HG02852 (cell line): ENCODE results near the gene SLC25A43.
"Not testable (repeated sequence)": the region's sequence is repeated elsewhere in the genome, so short reads cannot be mapped to it uniquely, and the experiment has no call there.

Experiments
- ATAC-seq: cut with Tn5 transposase; IDR thresholded peaks from one replicate; pipeline ENCODE4 v1.9.1; 2021; ENCODE audit warnings: mild to moderate bottlenecking, moderate library complexity; ENCODE audit not compliant: unreplicated experiment

Gene SLC25A43

GRCh38 chrX:119398974-119399771 lies at the start of gene SLC25A43:
Gene SLC25A43 (plus strand): TSS chrX:119399336. CDS start chrX:119399404, 68 bp downstream.
- ATAC-seq, result peak; percentile 93

- ATAC-seq, result no peak
These were observed 39.3 kb upstream of the SLC25A43 start for GRCh38 chrX:119359618-119360382.

GRCh38 chrX:119361451-119361850 lies 37.7 kb upstream of the SLC25A43 start:
- not testable (repeated sequence) for ATAC-seq

- ATAC-seq, result not testable (repeated sequence)
These were observed 37.1 kb upstream of the SLC25A43 start for GRCh38 chrX:119362074-119362473.

- no peak for ATAC-seq
These were observed 35.7 kb upstream of the SLC25A43 start for GRCh38 chrX:119363391-119363790.

- not testable (repeated sequence) for ATAC-seq
These were observed 27.3 kb upstream of the SLC25A43 start for GRCh38 chrX:119371861-119372260.

GRCh38 chrX:119374736-119375135 lies 24.4 kb upstream of the SLC25A43 start:
- no peak for ATAC-seq

- ATAC-seq, result no peak
These were observed 23.6 kb upstream of the SLC25A43 start for GRCh38 chrX:119375561-119375960.

- ATAC-seq, result no peak
These were observed 22.8 kb upstream of the SLC25A43 start for GRCh38 chrX:119376312-119376711.

- no peak for ATAC-seq
These were observed 17.7 kb upstream of the SLC25A43 start for GRCh38 chrX:119381349-119381944.

GRCh38 chrX:119382606-119383005 lies 16.5 kb upstream of the SLC25A43 start:
- no peak for ATAC-seq

- not testable (repeated sequence) for ATAC-seq
These were observed 12.5 kb upstream of the SLC25A43 start for GRCh38 chrX:119386685-119387084.

GRCh38 chrX:119387426-119387825 lies 11.7 kb upstream of the SLC25A43 start:
- not testable (repeated sequence) for ATAC-seq

- ATAC-seq, result no peak
These were observed 9.9 kb upstream of the SLC25A43 start for GRCh38 chrX:119389214-119389613.

GRCh38 chrX:119389871-119390501 lies 9.2 kb upstream of the SLC25A43 start:
- no peak for ATAC-seq

- no peak for ATAC-seq
These were observed 7.9 kb upstream of the SLC25A43 start for GRCh38 chrX:119391279-119391678.

- ATAC-seq, result no peak
These were observed 6.0 kb upstream of the SLC25A43 start for GRCh38 chrX:119393144-119393543.

- ATAC-seq, result peak; percentile 8
These were observed 556 bp upstream of the SLC25A43 start for GRCh38 chrX:119398587-119398973.

- no peak for ATAC-seq
These were observed 601 bp downstream of the SLC25A43 start for GRCh38 chrX:119399772-119400101.

GRCh38 chrX:119401569-119401968 lies 2.4 kb downstream of the SLC25A43 start:
- no peak for ATAC-seq

GRCh38 chrX:119402588-119402987 lies 3.5 kb downstream of the SLC25A43 start:
- ATAC-seq, result no peak
